GM12878 (cell line): Measurements from ENCODE around the gene SYMPK. TPM values are rescaled to one million over a fixed set of nuclear protein-coding genes. Genes with fewer than 3 reads are reported as not detected.

Source experiments
- BCL11A ChIP-seq: IDR thresholded peaks from 2 replicates; pipeline ENCODE4 v1.6.1; 2011; ENCODE audit warnings: low read depth, low read length
- NRF1 ChIP-seq: conservative IDR thresholded peaks from 2 replicates; pipeline ENCODE4 v1.6.1; 2011; ENCODE audit warnings: mild to moderate bottlenecking, low read depth, low read length, improper control_type of control experiment
- RB1 ChIP-seq: fragments of 450-650 bp; formaldehyde crosslinking; IDR thresholded peaks from 2 replicates; pipeline ENCODE4 v1.6.1; 2017; ENCODE audit warnings: mild to moderate bottlenecking, borderline replicate concordance
- STAT1 ChIP-seq: fragments of 450-650 bp; conservative IDR thresholded peaks from 2 replicates; pipeline ENCODE4 v1.6.1; 2014; ENCODE audit warnings: antibody characterized with exemption, mild to moderate bottlenecking
- TARDBP ChIP-seq: IDR thresholded peaks from 2 replicates; pipeline ENCODE4 v1.6.1; 2016; ENCODE audit warnings: borderline replicate concordance
- TBL1XR1 ChIP-seq: IDR thresholded peaks from 2 replicates; pipeline ENCODE4 v1.6.1; 2012; ENCODE audit warnings: low read depth, low read length, improper control_type of control experiment
- ZNF207 ChIP-seq: fragments of 450-650 bp; IDR thresholded peaks from 2 replicates; pipeline ENCODE4 v1.6.1; 2014; ENCODE audit warnings: antibody characterized with exemption, mild to moderate bottlenecking, borderline replicate concordance
- polyA plus RNA-seq, 11 experiments: library from polyadenylated mRNA; depleted of rRNA in 4 of 11; unstranded in 6 of 11; stranded (reverse) in 5 of 11; fragments of >200 nt; fragmentation: Nextera tagmentation in 4 of 11; fragmentation: Illumina TruSeq in 1 of 11; extraction: Ambion mirVana in 4 of 11; extraction: Trizol in 1 of 11; gene quantifications; 1 replicate in 1 of 11; 2 replicates in 10 of 11; pipeline versions ENCODE4 v1.2.1 to v1.2.3, GENCODE V29; 2011 to 2016; ENCODE audit warnings: inconsistent platforms in 2 of 11, missing spikeins in 2 of 11, low read depth in 1 of 11
- total RNA-seq, 4 experiments: library from RNA; depleted of rRNA in 3 of 4; stranded (reverse); fragments of >200 nt in 3 of 4; fragmentation: Illumina TruSeq in 1 of 4; extraction: Trizol in 1 of 4; gene quantifications; 2 replicates each; pipeline versions ENCODE4 v1.2.1 to v1.2.3, GENCODE V29; 2013 to 2021
- TF ChIP-seq, protein P1 (sequence below): fragments of 450-650 bp; IDR thresholded peaks from 2 replicates; pipeline ENCODE4 v1.6.1; 2017; ENCODE audit warnings: mild to moderate bottlenecking, moderate library complexity
- TF ChIP-seq, protein P2 (sequence below): fragments of 450-650 bp; IDR thresholded peaks from 2 replicates; pipeline ENCODE4 v1.6.1; 2017; ENCODE audit warnings: antibody characterized with exemption, mild to moderate bottlenecking, moderate library complexity
- TF ChIP-seq, protein P3 (sequence below): fragments of 450-650 bp; formaldehyde crosslinking; IDR thresholded peaks from 2 replicates; pipeline ENCODE4 v1.4.0; 2022; ENCODE audit warnings: mild to moderate bottlenecking, moderate library complexity
- TF ChIP-seq, protein P4 (sequence below): fragments of 450-650 bp; IDR thresholded peaks from 2 replicates; pipeline ENCODE4 v1.6.1; 2014; ENCODE audit warnings: mild to moderate bottlenecking

SYMPK gene
- total and polyA plus RNA-seq, 10 of the 15 experiments (the other 5 are each of a cell fraction or from before 2014, with no cell fraction given), result 0.49 to 109 (median 42.5) TPM

DNA sequence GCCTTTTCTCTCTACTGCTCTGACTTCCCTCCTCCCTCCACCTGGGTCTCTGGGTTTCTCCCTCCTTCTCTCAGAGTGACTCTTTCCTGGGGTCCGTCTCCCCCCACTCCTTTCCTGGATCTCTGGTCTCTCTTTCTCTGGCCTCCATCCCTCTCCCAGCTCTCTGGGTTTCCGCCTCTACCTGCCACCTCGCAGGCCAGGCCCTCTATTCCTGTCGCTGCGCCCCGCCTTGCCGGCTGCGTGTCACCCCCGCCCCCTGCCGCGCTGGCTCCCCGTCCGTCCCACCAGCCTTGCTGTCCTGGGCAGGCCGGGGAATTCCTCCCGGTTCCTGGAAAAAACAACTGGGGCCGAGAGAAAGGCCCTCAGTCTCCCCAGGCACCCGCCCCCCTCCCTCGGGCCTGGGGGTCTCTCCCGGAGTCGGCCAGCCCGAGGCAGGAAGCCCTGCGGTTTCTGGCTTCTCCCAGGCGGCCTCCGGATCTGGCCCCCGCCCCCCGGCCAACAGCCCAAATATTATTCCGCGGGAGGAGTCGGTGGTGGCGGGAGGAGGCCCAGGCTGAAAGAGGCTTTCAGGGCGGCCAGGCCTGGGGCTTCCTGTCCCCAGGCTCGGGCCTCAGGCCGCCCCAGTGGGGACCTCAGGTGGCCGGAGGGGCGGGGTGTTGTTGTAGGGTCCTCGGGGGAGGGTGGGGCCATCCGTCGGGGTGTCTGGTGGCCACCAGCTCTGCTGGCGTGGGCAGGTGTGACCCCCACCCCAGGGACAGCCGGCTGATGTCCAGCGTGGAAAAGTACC lies 13.7 kb upstream of the SYMPK start (continued):
- TF ChIP-seq, protein P1, sequence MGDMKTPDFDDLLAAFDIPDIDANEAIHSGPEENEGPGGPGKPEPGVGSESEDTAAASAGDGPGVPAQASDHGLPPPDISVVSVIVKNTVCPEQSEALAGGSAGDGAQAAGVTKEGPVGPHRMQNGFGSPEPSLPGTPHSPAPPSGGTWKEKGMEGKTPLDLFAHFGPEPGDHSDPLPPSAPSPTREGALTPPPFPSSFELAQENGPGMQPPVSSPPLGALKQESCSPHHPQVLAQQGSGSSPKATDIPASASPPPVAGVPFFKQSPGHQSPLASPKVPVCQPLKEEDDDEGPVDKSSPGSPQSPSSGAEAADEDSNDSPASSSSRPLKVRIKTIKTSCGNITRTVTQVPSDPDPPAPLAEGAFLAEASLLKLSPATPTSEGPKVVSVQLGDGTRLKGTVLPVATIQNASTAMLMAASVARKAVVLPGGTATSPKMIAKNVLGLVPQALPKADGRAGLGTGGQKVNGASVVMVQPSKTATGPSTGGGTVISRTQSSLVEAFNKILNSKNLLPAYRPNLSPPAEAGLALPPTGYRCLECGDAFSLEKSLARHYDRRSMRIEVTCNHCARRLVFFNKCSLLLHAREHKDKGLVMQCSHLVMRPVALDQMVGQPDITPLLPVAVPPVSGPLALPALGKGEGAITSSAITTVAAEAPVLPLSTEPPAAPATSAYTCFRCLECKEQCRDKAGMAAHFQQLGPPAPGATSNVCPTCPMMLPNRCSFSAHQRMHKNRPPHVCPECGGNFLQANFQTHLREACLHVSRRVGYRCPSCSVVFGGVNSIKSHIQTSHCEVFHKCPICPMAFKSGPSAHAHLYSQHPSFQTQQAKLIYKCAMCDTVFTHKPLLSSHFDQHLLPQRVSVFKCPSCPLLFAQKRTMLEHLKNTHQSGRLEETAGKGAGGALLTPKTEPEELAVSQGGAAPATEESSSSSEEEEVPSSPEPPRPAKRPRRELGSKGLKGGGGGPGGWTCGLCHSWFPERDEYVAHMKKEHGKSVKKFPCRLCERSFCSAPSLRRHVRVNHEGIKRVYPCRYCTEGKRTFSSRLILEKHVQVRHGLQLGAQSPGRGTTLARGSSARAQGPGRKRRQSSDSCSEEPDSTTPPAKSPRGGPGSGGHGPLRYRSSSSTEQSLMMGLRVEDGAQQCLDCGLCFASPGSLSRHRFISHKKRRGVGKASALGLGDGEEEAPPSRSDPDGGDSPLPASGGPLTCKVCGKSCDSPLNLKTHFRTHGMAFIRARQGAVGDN, result no peak; the same call in 1 of the 2 replicates
- TF ChIP-seq, protein P2, sequence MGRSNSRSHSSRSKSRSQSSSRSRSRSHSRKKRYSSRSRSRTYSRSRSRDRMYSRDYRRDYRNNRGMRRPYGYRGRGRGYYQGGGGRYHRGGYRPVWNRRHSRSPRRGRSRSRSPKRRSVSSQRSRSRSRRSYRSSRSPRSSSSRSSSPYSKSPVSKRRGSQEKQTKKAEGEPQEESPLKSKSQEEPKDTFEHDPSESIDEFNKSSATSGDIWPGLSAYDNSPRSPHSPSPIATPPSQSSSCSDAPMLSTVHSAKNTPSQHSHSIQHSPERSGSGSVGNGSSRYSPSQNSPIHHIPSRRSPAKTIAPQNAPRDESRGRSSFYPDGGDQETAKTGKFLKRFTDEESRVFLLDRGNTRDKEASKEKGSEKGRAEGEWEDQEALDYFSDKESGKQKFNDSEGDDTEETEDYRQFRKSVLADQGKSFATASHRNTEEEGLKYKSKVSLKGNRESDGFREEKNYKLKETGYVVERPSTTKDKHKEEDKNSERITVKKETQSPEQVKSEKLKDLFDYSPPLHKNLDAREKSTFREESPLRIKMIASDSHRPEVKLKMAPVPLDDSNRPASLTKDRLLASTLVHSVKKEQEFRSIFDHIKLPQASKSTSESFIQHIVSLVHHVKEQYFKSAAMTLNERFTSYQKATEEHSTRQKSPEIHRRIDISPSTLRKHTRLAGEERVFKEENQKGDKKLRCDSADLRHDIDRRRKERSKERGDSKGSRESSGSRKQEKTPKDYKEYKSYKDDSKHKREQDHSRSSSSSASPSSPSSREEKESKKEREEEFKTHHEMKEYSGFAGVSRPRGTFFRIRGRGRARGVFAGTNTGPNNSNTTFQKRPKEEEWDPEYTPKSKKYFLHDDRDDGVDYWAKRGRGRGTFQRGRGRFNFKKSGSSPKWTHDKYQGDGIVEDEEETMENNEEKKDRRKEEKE, result no peak
- TF ChIP-seq, protein P3, sequence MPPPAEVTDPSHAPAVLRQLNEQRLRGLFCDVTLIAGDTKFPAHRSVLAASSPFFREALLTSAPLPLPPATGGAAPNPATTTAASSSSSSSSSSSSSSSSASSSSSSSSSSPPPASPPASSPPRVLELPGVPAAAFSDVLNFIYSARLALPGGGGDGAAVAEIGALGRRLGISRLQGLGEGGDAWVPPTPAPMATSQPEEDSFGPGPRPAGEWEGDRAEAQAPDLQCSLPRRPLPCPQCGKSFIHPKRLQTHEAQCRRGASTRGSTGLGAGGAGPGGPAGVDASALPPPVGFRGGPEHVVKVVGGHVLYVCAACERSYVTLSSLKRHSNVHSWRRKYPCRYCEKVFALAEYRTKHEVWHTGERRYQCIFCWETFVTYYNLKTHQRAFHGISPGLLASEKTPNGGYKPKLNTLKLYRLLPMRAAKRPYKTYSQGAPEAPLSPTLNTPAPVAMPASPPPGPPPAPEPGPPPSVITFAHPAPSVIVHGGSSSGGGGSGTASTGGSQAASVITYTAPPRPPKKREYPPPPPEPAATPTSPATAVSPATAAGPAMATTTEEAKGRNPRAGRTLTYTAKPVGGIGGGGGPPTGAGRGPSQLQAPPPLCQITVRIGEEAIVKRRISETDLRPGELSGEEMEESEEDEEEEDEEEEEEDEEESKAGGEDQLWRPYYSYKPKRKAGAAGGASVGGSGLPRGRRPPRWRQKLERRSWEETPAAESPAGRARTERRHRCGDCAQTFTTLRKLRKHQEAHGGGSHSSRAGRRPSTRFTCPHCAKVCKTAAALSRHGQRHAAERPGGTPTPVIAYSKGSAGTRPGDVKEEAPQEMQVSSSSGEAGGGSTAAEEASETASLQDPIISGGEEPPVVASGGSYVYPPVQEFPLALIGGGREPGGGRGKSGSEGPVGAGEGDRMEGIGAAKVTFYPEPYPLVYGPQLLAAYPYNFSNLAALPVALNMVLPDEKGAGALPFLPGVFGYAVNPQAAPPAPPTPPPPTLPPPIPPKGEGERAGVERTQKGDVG (CRISPR knock-in tag), result no peak
- TF ChIP-seq NRF1, result no peak
- no peak for TF ChIP-seq ZNF207
- no peak for TF ChIP-seq TARDBP
- TF ChIP-seq RB1, result 0 out of 2 replicates have a peak, but pooled peaks have one; percentile 32
- TF ChIP-seq, protein P4, sequence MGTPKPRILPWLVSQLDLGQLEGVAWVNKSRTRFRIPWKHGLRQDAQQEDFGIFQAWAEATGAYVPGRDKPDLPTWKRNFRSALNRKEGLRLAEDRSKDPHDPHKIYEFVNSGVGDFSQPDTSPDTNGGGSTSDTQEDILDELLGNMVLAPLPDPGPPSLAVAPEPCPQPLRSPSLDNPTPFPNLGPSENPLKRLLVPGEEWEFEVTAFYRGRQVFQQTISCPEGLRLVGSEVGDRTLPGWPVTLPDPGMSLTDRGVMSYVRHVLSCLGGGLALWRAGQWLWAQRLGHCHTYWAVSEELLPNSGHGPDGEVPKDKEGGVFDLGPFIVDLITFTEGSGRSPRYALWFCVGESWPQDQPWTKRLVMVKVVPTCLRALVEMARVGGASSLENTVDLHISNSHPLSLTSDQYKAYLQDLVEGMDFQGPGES, result no peak
- no peak for TF ChIP-seq BCL11A
- TF ChIP-seq TBL1XR1, result no peak
- TF ChIP-seq STAT1, result no peak
